MM.1S (cell line): ENCODE measurements around the gene NTRK2.

Experiments used
- DNase-seq: peaks from one replicate; pipeline ENCODE4 v3.0.0-alpha.2; 2015
- H2AFZ ChIP-seq: fragments of 300-600 bp; sonication (generic); 2 replicates; pipeline ENCODE4 v1.6.0; 2016; ENCODE audit warnings: antibody characterized with exemption, low read length
- H3F3A ChIP-seq: fragments of 300-600 bp; sonication (generic); 2 replicates; pipeline ENCODE4 v1.6.1; 2016; ENCODE audit warnings: mild to moderate bottlenecking, antibody characterized with exemption, low read length, moderate library complexity, mixed read lengths; ENCODE audit not compliant: insufficient read depth
- H3K27ac ChIP-seq: fragments of 300-600 bp; sonication (generic); 2 replicates; pipeline ENCODE4 v1.5.1; 2016; ENCODE audit warnings: mild to moderate bottlenecking, low read length
- H3K27me3 ChIP-seq: fragments of 300-600 bp; sonication (generic); replicated peaks from 2 replicates; pipeline ENCODE4 v1.6.0; 2016; ENCODE audit warnings: low read length; ENCODE audit not compliant: insufficient read depth
- H3K36me3 ChIP-seq: fragments of 300-600 bp; sonication (generic); replicated peaks from 2 replicates; pipeline ENCODE4 v1.6.1; 2016; ENCODE audit warnings: mild to moderate bottlenecking, low read length, mixed read lengths; ENCODE audit not compliant: insufficient read depth
- H3K4me1 ChIP-seq: fragments of 300-600 bp; sonication (generic); 2 replicates; pipeline ENCODE4 v1.6.1; 2016; ENCODE audit warnings: low read length, mixed read lengths
- H3K4me2 ChIP-seq: fragments of 300-600 bp; sonication (generic); 2 replicates; pipeline ENCODE4 v1.6.0; 2016; ENCODE audit warnings: low read depth, low read length
- H3K4me3 ChIP-seq: fragments of 300-600 bp; sonication (generic); 2 replicates; pipeline ENCODE4 v1.5.1; 2016; ENCODE audit warnings: low read length, mixed read lengths
- H3K79me2 ChIP-seq: fragments of 300-600 bp; sonication (generic); 2 replicates; pipeline ENCODE4 v1.6.1; 2016; ENCODE audit warnings: mixed run types, low read length, mixed read lengths
- H3K9ac ChIP-seq: fragments of 300-600 bp; sonication (generic); 2 replicates; pipeline ENCODE4 v1.6.1; 2016; ENCODE audit warnings: low read length, mixed read lengths
- H3K9me2 ChIP-seq: fragments of 300-600 bp; sonication (generic); replicated peaks from 2 replicates; pipeline ENCODE4 v1.6.1; 2016; ENCODE audit warnings: mild to moderate bottlenecking, low read length, mixed read lengths; ENCODE audit not compliant: insufficient read depth
- H3K9me3 ChIP-seq: fragments of 300-600 bp; sonication (generic); replicated peaks from 2 replicates; pipeline ENCODE4 v1.6.1; 2016; ENCODE audit warnings: mild to moderate bottlenecking, low read length, mixed read lengths; ENCODE audit not compliant: insufficient read depth
- H4K20me1 ChIP-seq: fragments of 300-600 bp; sonication (generic); 2 replicates; pipeline ENCODE4 v1.6.1; 2016; ENCODE audit warnings: mild to moderate bottlenecking, low read length, moderate library complexity, mixed read lengths; ENCODE audit not compliant: insufficient read depth
- EZH2 ChIP-seq: fragments of 300-600 bp; sonication (generic); optimal IDR thresholded peaks from 2 replicates; pipeline ENCODE3; 2017; ENCODE audit warnings: low read depth, mild to moderate bottlenecking, antibody characterized with exemption, low read length, mixed read lengths
- EZH2phosphoT487 ChIP-seq: fragments of 300-600 bp; sonication (generic); IDR thresholded peaks from 2 replicates; pipeline ENCODE4 v1.6.1; 2018; ENCODE audit warnings: antibody characterized with exemption, low read length
- TF ChIP-seq, protein P1 (sequence below): fragments of 300-600 bp; sonication (generic); IDR thresholded peaks from 2 replicates; pipeline ENCODE4 v1.5.1; 2016; ENCODE audit warnings: antibody characterized with exemption, low read length, mixed read lengths

The NTRK2 gene

DNA sequence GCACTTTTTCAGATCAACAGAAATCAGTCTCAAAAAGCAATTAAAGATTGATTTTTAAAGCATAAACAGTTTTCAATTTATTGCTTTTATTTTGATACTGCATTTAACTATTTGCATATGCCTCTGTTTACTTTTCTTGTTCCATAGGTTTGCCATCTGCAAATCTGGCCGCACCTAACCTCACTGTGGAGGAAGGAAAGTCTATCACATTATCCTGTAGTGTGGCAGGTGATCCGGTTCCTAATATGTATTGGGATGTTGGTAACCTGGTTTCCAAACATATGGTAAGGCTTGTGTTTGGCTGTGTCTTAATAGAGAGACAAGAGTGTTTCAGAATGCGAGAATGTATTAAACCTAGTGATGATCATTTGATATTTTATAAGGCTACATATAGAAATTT, 53.9 kb downstream of the NTRK2 start:
- Histone ChIP-seq H3K27me3 (no peaks in the 10 kb centered on the region), H3F3A (no peaks in the 10 kb centered on the region), H2AFZ (no peak overlapping the region), H3K36me3 (no peaks in the 10 kb centered on the region), H3K4me1 (no peaks in the 10 kb centered on the region), H3K9me2 (no peaks in the 10 kb centered on the region), H3K79me2 (no peaks in the 10 kb centered on the region), H3K27ac (no peak overlapping the region), H3K4me3 (no peak overlapping the region), H3K4me2 (no peak overlapping the region), H3K9me3 (no peaks in the 10 kb centered on the region), H3K9ac (no peak overlapping the region), H4K20me1 (no peaks in the 10 kb centered on the region)
- no peak for TF ChIP-seq EZH2phosphoT487
- TF ChIP-seq EZH2 = no peak
- TF ChIP-seq, protein P1, sequence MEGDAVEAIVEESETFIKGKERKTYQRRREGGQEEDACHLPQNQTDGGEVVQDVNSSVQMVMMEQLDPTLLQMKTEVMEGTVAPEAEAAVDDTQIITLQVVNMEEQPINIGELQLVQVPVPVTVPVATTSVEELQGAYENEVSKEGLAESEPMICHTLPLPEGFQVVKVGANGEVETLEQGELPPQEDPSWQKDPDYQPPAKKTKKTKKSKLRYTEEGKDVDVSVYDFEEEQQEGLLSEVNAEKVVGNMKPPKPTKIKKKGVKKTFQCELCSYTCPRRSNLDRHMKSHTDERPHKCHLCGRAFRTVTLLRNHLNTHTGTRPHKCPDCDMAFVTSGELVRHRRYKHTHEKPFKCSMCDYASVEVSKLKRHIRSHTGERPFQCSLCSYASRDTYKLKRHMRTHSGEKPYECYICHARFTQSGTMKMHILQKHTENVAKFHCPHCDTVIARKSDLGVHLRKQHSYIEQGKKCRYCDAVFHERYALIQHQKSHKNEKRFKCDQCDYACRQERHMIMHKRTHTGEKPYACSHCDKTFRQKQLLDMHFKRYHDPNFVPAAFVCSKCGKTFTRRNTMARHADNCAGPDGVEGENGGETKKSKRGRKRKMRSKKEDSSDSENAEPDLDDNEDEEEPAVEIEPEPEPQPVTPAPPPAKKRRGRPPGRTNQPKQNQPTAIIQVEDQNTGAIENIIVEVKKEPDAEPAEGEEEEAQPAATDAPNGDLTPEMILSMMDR = no peak
- no peak for DNase-seq

DNA sequence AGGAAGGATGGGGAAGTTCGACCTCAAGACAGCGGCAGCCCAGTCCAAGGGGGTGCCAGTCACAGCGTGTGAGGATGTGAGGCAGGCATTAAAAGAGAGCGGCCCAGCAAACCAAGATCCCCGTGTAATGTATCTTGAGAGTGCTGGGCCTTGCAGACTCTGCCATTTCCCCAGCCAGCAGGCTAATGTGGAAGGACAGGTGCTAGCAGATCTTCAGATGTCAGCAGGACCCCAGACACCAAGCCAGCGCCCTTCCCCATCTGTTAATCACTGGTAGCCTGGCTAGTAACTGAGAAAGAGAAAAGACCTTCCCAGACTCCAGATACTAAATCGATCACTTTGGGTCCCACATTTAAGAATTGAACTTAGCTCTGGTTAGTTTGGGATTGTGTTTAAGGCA, 62.2 kb downstream of the NTRK2 start:
- H3K27ac ChIP-seq = no peak overlapping the region
- H3K9me2 ChIP-seq = no peaks in the 10 kb centered on the region
- H3K36me3 ChIP-seq = no peaks in the 10 kb centered on the region
- H3K27me3 ChIP-seq = no peaks in the 10 kb centered on the region
- no peaks in the 10 kb centered on the region for H3K79me2 ChIP-seq
- H3F3A ChIP-seq = no peaks in the 10 kb centered on the region
- no peak overlapping the region for H2AFZ ChIP-seq
- no peak for DNase-seq
- no peaks in the 10 kb centered on the region for H3K4me1 ChIP-seq
- no peaks in the 10 kb centered on the region for H4K20me1 ChIP-seq
- TF ChIP-seq, protein P1 = no peak
- TF ChIP-seq EZH2phosphoT487 (no peak), EZH2 (no peak)
- H3K9me3 ChIP-seq = no peaks in the 10 kb centered on the region
- no peak overlapping the region for H3K4me2 ChIP-seq
- H3K4me3 ChIP-seq = no peak overlapping the region
- no peak overlapping the region for H3K9ac ChIP-seq

DNA sequence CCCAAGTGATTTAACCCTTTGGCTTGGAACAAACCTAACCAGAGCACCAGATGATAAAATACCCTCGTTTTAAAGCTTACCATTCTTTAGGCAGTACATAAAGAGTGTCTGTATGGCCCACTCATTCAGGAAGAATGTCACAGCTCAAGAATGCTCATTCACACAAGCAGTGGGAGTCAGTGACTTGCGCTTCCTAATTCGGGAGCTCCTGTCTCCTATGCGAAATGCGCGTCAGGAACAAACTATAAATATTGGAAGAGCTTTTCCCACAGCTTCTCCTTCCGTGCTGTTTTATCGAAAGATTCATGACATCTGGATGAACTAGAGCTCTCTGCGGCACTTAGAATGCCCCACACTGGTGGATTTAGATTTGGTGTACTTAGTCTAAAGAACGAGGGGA, 66.6 kb downstream of the NTRK2 start:
- Histone ChIP-seq H3K4me1 (no peaks in the 10 kb centered on the region), H3K36me3 (no peaks in the 10 kb centered on the region), H3K9me2 (no peaks in the 10 kb centered on the region), H3K27me3 (no peaks in the 10 kb centered on the region), H3K9ac (no peak overlapping the region), H3K4me2 (no peak overlapping the region), H3K9me3 (no peaks in the 10 kb centered on the region), H3K27ac (no peak overlapping the region), H2AFZ (no peak overlapping the region), H3K79me2 (no peaks in the 10 kb centered on the region), H3K4me3 (no peak overlapping the region), H4K20me1 (no peaks in the 10 kb centered on the region), H3F3A (no peaks in the 10 kb centered on the region)
- TF ChIP-seq, protein P1 = no peak
- no peak for TF ChIP-seq EZH2phosphoT487
- no peak for TF ChIP-seq EZH2
- no peak for DNase-seq

DNA sequence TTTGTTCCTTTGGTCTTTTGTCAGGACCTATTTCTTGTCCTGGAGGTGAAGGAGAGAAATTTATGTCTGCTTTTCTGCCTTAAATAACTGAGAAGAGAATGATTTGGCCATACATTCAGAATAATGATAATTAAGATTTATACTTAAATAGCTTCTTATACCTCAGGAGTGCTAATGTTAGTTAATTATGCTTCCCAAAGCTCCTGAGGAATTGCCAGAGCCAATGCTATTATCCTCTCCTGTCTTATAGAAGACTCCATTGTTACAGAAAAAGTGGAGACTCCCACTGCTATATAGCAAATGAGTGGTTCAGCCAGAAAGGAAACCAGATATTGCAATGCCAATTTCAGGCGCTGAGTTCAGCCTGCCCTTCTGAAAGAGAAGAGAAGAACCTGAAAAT, 67.0 kb downstream of the NTRK2 start:
- no peaks in the 10 kb centered on the region for H3K79me2 ChIP-seq
- no peaks in the 10 kb centered on the region for H3K4me1 ChIP-seq
- no peaks in the 10 kb centered on the region for H3F3A ChIP-seq
- no peak overlapping the region for H3K9ac ChIP-seq
- H4K20me1 ChIP-seq = no peaks in the 10 kb centered on the region
- H3K9me2 ChIP-seq = no peaks in the 10 kb centered on the region
- TF ChIP-seq, protein P1 = no peak
- TF ChIP-seq EZH2phosphoT487 = no peak
- no peak for TF ChIP-seq EZH2
- DNase-seq = no peak
- no peaks in the 10 kb centered on the region for H3K36me3 ChIP-seq
- no peak overlapping the region for H3K4me3 ChIP-seq
- H3K27ac ChIP-seq = no peak overlapping the region
- no peaks in the 10 kb centered on the region for H3K27me3 ChIP-seq
- H2AFZ ChIP-seq = no peak overlapping the region
- no peaks in the 10 kb centered on the region for H3K9me3 ChIP-seq
- H3K4me2 ChIP-seq = no peak overlapping the region
